GM12878 (cell line): ENCODE data around the gene NKAIN4.

Source experiments
- ATF7 ChIP-seq: fragments of 450-650 bp; IDR thresholded peaks from 2 replicates; pipeline ENCODE4 v1.6.1; 2016; ENCODE audit warnings: low read depth, mild to moderate bottlenecking
- CEBPB ChIP-seq, 2 experiments: fragments of 150-350 bp in 1 of 2; IDR thresholded peaks; 2 replicates each; pipeline ENCODE4 v1.6.1; 2012 to 2014; ENCODE audit warnings: low read depth in 2 of 2, low read length in 2 of 2, borderline replicate concordance in 1 of 2, inconsistent platforms in 1 of 2
- FOXK2 ChIP-seq: fragments of 450-650 bp; IDR thresholded peaks from 2 replicates; pipeline ENCODE4 v1.6.1; 2017; ENCODE audit warnings: mild to moderate bottlenecking, moderate library complexity
- MTA3 ChIP-seq: IDR thresholded peaks from 2 replicates; pipeline ENCODE4 v1.6.1; 2012; ENCODE audit warnings: low read length, inconsistent platforms, borderline replicate concordance
- NR2F1 ChIP-seq: fragments of 450-650 bp; conservative IDR thresholded peaks from 2 replicates; pipeline ENCODE4 v1.6.1; 2017; ENCODE audit warnings: mild to moderate bottlenecking
- RELA ChIP-seq: fragments of 450-650 bp; IDR thresholded peaks from 2 replicates; pipeline ENCODE4 v1.8.0; 2014; ENCODE audit warnings: borderline replicate concordance; ENCODE audit not compliant: partially characterized antibody
- RFX5 ChIP-seq: IDR thresholded peaks from 2 replicates; pipeline ENCODE4 v1.6.1; 2011; ENCODE audit warnings: low read depth, low read length, improper control_type of control experiment
- TAF1 ChIP-seq: IDR thresholded peaks from 2 replicates; pipeline ENCODE4 v1.6.1; 2011; ENCODE audit warnings: mild to moderate bottlenecking, low read depth, low read length, borderline replicate concordance
- YY1 ChIP-seq: IDR thresholded peaks from 2 replicates; pipeline ENCODE4 v1.6.1; 2011; ENCODE audit warnings: low read depth, mild to moderate bottlenecking, low read length
- ZNF274 ChIP-seq: IDR thresholded peaks from one replicate; pipeline ENCODE4 v1.8.0; 2011; ENCODE audit not compliant: insufficient read length, insufficient read depth
- ZNF622 ChIP-seq: fragments of 450-650 bp; IDR thresholded peaks from 2 replicates; pipeline ENCODE4 v1.6.1; 2017; ENCODE audit warnings: mild to moderate bottlenecking, inconsistent platforms
- TF ChIP-seq, protein P1 (sequence below), 3 experiments: IDR thresholded peaks in 2 of 3; conservative IDR thresholded peaks in 1 of 3; 2 replicates each; pipeline ENCODE4 v1.5.1; 2011; ENCODE audit warnings: low read depth in 3 of 3, low read length in 3 of 3, mild to moderate bottlenecking in 3 of 3, control low read depth in 2 of 3, moderate library complexity in 2 of 3, inconsistent platforms in 1 of 3, mixed read lengths in 1 of 3; ENCODE audit not compliant: control insufficient read depth in 2 of 3, insufficient read depth in 1 of 3; ENCODE audit errors: extremely low read depth in 1 of 3

DNA sequence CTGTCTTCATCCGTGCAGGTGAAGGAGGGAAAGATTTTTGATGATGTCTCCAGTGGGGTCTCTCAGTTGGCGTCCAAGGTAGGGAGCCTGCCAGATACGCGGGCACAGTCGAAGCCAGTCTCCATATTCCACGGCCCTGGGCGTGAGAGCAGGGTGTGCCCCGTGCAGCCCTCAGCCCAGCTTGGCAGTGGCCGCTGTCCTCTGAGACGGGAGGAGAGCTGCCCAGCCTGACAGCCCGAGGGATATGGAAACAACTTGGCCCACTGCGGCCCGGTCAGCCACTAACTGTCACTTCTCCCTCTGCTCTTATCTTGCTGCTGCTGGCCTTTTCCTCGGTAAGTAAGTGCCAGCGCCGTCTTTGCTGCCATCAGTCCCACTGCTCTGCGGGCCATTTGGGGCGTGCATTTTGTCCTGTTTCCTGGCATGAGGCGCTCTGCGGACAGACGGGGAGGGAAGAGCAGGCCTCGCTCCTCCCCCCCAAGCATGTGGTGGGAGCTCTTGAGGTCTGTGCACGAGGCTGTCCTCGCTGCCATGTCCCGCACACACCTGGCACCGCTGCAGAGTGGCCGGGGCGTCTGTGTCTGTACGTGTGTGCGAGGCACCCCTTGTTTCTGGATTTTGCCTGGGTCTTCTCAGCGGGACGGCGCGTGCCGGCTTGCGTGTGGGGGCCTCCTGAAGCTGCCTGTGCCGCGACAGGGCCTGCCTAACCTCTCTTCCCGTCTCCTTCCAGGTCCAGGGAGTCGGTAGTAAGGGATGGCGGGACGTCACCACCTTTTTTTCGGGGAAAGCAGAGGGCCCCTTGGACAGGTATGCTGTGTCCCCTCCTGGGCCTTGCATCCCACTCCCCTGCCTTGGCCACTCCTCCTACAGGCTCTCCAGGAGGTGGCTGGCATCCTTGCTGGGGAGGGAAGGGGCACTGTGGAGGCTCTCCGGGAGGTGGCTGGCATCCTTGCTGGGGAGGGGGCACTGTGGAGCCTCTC is 31.7 kb upstream of the NKAIN4 start:
- TF ChIP-seq NR2F1 (no peak), MTA3 (no peak), CEBPB (IDR thresholded peaks at IDR 0.05; ENCODE audit: borderline replicate concordance in 1 of 2, low read depth in 2 of 2, low read length in 2 of 2) (no peak), RELA (no peak), TAF1 (no peak), FOXK2 (no peak), ZNF622 (no peak), YY1 (no peak), RFX5 (no peak), ZNF274 (no peak), ATF7 (no peak)
- TF ChIP-seq, protein P1, sequence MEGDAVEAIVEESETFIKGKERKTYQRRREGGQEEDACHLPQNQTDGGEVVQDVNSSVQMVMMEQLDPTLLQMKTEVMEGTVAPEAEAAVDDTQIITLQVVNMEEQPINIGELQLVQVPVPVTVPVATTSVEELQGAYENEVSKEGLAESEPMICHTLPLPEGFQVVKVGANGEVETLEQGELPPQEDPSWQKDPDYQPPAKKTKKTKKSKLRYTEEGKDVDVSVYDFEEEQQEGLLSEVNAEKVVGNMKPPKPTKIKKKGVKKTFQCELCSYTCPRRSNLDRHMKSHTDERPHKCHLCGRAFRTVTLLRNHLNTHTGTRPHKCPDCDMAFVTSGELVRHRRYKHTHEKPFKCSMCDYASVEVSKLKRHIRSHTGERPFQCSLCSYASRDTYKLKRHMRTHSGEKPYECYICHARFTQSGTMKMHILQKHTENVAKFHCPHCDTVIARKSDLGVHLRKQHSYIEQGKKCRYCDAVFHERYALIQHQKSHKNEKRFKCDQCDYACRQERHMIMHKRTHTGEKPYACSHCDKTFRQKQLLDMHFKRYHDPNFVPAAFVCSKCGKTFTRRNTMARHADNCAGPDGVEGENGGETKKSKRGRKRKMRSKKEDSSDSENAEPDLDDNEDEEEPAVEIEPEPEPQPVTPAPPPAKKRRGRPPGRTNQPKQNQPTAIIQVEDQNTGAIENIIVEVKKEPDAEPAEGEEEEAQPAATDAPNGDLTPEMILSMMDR (IDR thresholded peaks at IDR 0.05 in 2 of 3, conservative IDR thresholded peaks at IDR 0.05 in 1 of 3; ENCODE audit: control insufficient read depth in 2 of 3, extremely low read depth in 1 of 3, insufficient read depth in 1 of 3, low read depth in 3 of 3, low read length in 3 of 3), result no peak
